Stimulated activated naive CD4-positive, alpha-beta T cell (primary cell): ENCODE measurements around the gene LCN1.
A peak's percentile ranks its signal among the peaks of the same experiment; 100 is the strongest.

Source experiments
- DNase-seq, 6 experiments: peaks; one replicate each; lab custom pipeline; 2025; lab: John Stamatoyannopoulos, UW

Gene LCN1

DNA sequence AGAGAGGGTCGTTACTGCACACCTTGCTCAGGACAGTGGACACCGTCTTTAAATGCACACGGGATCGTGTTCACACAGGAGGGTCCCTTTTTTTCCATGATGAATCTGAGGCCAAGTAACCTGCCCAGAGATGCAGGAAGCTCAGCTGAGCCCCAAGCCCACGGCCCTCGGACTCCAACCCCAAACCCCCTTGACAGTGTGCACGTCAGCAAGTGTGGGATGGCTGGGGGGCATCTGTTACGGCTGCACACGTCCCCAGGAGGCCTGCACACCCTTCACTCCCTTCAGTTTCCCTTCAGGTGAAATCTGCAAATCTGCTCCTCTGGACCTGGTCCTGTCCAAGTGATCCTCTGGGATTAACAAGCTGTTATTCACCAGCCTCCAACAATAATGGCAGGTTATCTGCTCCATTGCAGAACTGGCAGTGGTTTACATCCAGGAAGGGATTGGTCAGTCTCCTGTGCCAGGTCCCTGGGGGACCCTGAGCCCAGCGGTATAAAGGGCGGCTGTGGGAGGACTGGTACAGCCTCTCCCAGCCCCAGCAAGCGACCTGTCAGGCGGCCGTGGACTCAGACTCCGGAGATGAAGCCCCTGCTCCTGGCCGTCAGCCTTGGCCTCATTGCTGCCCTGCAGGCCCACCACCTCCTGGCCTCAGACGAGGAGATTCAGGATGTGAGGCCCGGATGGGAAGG lies at the start of gene LCN1:
TSS of gene LCN1 (plus strand) at position 525 of the 692 bp plus-strand sequence. CDS start at position 583, 58 bp downstream.
- DNase-seq: no peak

DNA sequence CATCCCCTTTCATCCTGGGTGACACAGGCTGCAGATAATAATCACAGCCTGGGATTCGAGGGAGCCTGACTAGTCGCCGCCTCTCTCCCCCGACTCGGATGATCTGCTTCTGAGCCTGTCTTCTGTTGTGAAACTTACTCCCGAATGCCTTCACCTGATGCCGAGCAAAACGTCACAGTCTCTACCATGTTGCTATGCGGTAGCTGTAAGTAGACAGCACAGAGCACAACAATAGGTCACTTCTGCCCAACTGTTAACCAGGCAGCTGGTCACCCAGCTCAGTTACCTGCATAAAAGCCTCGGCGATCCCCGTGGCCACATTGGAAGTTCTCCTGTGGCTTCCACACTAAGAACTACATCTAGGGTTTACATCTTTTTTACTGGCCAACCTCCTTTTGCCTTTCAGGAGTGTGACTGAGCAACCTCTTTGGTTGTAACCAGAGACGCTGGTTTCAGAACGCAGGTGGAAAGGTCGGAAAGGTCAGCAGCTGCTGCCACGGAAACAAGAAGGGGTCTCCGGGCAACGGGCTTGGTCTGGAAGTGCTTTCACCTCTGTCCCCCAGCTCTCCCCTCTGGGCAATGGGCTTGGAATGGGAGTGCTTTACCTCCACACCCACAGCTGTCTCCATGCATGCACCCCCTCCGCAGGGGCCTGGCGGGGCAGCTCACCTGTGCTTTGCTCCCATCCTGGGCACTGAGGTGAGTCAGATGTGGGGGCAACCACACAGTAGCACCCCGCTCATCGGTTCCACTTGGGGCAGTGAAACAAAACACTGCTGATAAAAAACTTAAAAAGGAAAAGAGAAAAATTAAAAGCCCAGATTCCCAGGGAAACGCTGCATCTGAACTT lies 49.2 kb upstream of the LCN1 start:
- no peak for DNase-seq

DNA sequence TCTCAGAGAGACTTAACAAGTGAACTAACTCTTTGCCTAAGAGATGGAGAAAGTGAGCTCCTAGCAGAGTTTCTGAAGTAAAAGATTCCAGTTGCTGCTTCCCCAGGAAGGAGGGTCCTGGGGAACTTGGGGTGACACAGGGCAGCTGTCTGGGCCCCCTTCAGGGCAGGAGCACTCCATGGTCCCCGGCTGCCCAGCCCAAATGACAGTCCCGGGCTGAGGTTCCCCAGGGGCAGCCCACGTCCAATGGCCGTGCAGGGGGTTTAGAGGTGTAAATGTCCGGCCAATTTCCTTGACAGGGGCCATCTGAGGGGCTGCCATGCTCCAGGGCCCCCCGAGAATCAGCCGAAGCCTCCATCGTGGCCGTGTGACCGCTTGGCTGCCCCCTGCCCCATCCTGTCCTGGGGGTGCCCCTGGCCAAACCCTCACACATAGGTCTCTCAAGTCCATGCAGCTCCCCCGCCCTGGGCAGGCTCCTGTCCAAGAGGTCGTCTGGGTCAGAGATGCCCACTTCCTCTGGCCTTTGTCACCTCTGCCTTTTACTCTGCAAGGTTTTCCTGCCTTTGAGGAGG lies 47.2 kb upstream of the LCN1 start:
- DNase-seq: no peak

DNA sequence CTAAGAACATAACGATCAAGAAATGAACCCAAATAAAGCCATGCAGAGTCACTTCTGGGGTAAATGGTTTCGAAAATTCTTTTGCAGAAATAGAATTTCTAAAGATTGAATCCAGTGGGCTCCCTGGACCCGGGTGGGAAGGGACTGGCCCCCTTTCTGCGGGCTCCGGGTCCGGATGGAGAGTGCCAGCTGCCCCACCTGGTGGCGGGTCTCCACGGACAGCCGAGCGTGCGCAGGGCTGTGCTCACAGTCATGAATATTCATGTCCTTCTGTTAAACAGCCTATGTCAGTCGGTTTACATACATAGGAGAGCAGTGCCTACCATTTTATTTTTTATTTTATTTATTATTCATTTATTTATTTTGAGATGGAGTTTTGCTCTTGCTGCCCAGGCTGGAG lies 46.3 kb upstream of the LCN1 start:
- DNase-seq: no peak

DNA sequence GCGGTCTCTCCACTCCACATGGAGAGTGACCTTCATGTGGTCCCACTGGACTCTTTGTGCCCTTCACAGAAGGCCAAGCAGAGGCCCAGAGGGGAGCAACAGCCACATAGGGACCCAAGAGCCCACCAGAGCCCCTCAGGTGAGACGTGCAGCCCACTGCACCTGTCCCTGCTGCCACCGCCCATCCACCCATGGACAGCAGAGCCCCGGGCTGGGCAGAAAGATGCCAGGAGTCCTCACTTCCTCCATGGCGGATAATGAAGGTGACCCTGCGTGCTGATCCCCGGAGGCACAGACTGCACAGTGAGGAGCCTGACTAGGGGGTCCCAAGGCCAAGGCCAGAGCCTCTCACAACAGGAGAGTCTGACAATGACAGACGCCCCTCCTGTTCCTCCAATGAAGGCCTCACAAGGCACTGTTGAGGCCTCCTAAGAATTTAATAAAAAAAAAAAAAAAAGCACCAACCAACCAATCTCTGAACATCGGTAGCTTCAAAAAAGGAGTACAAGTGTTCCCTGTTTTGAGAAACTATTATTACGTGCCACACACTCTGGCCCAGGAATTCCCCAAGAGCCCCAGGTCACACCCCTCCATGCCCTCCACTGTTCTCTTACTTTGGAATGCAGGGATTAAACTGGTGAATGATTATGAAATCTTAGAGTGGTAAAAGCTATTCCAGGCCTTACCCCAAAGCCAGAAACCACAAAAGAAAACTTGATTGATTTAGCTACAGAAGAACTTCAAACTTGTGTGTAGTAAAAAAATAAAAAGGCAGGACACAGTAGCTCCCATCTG lies 44.5 kb upstream of the LCN1 start:
- no peak for DNase-seq

DNA sequence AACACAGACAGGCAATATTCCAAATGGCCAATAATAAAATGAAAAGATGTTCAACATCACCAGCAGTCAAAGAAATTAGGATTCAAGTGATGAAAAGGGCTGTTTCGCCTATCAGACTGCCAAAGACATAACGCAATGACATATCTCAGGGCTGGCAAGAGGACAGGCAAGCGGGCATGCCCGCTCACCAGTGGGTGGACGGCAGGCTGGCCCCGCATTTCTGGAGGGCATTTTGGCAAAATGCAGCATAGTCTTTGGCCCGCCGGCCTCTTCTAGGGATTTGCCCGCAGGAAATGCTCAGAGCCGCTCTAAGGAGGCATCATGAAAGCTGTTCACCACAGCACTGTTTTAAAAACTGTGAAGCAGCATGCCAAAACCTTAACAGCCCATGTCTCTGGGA lies 43.0 kb upstream of the LCN1 start:
- no peak for DNase-seq

DNA sequence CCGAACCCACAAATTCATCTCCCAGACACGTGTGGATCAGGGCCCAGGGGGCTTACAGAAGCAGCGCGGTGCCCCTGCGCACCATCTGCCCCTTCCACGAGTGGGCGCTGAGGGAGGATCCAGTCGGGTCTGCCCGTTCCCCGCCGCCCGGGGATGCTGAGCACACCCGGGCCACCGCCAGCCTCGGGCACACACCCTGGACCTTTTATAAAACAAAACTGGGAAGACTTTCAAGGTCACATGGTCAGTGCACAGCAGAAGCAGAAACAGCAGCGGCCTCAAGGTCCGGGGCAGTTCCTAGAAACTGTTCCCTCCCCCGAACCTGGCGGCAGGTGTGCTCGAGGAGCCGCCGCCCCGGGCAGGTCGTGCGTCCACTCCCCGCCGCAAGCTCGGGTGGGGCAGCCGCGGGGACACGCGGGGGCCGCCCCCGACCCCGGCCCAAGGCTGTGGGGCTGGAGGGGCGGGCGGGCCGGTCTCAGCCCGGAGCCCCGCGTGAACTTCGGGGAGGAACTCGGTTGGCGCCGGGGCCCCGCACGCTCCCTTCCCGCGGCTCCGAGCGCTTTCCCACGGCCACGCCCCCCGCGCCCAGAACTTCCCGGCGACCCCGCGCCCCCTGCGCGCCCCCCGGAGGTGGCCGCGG lies 42.3 kb upstream of the LCN1 start:
- no peak for DNase-seq

DNA sequence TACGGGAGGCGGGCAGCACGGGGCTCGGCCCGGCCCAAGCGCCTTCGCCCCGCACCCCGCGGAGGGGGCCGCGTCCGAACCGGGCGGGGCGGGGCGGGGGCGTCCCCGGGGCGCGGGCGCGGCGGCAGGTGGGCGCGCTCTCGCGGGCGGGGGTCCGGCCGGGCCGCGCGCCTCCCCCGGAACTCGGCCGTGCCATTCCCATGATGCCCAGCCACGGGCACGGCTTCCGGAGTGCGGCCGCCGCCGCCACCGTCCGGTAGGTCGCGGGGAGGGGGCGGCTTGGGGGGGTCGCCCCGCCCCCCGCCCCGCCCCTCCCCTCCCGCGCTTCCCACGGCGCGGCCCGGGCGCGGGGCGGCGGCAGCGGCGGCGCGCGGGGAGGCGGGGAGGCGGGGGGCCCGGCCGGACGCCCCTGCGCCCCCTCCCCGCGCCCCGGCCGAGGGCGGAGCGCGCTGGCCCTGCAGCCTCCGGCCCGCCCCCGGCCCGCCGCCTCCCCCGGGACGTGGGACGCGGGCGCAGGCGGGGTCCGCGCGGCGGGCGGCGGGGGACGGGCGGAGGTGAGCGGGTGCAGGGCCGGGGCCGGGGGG lies 41.7 kb upstream of the LCN1 start, which contains the start of gene PPP1R26:
TSS of gene PPP1R26 (plus strand) at position 314 of the 584 bp plus-strand sequence. CDS start 4,729 bp downstream, outside the sequence.
- DNase-seq: no peak

DNA sequence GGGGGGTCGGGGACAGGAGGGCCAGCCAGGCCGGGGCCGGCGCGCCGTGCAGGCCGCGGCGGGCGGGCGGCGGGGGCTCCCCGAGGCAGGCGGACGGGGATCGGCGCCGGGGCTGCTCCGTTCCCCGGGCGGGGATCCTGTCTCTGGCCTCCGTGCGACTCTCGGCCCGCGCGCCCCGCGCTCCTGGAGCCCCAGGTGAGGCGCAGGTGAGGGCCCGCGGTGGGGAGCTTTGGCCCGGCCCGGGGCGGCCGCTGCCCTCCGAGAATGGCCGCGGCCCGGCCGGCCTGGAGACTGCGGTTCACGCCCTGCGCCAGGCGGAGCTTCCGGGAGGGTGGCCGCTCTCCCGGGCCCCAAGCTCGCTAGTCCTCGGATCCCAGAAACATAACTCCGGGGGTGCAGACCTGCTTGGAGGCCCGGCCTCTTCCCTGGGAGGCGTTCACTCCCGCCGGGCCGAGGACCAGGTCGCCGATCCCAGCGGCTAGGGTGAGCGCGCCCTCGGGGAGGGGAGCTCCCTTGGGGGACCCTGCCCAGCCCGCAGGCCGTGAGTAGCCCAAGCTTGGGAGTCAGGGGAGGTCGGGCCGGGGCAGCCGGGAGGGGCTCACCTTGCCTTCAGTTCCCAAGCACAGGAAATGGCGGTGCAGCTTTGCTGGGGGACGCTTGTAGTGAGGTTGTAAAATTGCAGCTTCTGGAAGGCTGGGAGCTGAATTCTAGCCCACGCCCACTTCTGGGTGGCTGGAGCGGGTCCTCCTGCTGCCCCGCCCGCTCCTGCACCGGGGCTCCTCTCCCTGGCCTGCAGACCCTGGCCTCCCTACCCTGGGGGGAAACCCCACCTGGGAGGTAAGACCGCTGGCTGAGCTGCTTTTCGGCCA lies 40.9 kb upstream of the LCN1 start:
- DNase-seq: peak in 1 of 6 experiments; percentile 23

DNA sequence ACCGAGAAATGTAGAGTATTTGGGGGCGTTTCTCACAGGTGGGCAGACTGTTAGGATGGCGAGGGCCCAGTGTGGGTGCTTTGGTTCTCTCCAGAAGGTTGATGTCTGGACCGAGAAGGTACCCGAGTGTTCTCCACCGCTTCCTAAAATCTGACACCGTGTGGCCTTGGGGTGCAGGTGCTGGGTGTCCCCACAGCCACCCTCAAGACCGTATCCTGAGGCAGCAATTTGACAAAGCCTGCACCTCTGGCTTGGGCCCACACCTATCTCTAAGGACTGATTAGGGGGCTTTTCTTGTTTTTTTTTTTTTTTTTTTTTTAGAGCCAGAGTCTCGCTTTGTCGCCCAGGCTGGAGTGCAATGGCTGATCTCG lies 40.3 kb upstream of the LCN1 start:
- DNase-seq: peak in 1 of 6 experiments; percentile 10

DNA sequence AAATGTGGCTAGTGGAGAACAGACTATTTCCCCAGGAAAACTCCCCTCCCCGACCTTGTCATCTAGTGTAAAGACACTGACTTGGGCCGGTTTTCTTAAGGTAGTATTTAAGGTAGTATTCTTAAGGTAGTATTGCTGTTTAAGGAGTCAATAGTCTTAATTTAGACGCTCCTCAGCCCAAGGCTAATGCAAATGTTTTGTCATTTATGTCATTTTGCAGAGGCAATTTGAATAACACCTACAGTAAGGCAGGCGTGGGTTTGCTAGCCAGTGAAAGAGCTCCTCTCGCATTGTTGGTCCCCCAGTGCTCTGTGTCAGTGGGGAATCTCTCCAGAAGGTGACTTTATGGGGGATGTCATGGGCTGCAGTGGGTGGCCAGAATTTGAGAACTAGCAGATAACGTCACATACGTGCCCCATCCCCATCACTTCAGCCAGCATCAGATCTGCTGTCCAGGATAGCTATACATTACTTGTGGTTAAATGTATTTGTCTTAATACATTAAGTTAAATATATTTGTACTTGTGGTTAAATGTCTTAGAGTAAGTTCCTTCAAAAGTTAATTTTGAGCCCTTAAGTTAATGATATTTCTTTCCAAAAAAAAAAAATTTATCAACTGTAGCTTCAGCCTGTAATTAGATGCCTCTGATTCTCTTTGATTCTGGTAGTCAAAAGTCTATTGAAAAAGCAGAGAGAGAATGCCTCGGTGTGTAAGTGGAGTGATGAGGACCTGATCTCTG lies 39.1 kb upstream of the LCN1 start:
- DNase-seq: no peak

DNA sequence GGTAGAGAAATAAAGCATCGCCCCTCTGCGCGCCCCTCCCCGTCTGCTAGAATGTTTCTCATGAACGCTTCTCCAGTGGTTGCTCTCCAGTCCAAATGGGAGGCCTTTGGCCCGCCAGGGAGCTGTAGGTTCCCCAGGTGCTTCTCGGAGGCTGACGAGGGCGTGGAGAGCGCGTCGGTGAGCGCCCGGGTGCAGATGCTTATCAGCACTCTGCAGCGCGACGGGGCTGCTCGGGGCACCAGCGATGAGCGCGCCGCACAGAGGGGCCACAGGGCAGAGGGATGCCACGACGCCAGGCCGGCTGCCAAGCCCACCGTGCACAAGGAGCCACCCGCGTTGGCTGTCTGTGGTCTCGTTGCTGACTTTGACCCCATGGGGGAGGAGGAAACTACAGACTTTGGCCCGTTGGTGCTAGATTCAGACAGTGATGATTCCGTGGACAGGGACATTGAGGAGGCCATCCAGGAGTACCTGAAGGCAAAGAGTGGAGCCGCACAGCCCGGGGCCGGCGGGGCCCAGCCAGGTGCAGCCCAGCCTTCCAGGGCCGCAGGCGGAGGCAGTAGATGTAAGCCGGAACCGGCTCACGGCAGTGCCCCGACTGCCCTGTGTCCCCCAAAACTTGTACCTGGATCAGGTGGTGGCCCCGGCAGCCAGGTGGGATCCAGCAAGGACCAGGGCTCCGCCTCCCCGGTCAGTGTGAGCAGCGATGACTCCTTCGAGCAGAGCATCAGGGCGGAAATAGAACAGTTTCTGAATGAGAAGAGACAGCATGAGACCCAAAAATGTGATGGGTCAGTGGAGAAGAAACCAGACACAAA lies 36.6 kb upstream of the LCN1 start:
- DNase-seq: no peak

DNA sequence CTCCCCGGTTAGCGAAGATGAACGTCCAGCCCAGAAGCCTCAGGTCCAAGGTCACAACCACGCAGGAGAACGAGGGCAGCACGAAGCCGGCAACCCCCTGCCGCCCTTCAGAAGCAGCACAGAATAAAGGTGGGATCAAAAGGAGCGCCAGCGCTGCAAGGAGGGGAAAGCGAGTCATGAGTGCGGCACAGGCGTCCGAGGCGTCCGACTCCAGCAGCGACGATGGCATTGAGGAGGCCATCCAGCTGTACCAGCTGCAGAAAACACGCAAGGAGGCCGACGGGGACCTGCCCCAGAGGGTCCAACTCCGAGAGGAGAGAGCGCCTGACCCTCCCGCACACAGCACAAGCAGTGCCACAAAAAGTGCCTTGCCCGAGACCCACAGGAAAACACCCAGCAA lies 35.9 kb upstream of the LCN1 start:
- DNase-seq: no peak

DNA sequence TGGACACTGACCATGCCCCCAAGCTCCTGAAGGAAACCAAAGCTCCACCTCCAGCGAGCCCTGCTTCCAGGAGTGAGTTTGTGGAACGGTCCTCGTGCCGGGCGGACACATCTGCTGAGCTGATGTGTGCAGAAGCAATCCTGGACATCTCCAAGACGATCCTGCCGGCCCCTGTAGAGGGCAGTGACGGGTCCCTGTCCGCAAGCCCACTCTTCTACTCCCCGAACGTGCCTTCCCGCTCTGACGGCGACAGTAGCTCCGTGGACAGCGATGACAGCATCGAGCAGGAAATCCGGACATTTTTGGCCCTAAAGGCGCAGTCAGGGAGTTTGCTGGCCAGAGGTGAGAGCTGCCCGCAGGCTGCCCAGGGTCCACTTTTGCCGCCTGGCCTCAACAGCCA lies 35.4 kb upstream of the LCN1 start:
- no peak for DNase-seq

DNA sequence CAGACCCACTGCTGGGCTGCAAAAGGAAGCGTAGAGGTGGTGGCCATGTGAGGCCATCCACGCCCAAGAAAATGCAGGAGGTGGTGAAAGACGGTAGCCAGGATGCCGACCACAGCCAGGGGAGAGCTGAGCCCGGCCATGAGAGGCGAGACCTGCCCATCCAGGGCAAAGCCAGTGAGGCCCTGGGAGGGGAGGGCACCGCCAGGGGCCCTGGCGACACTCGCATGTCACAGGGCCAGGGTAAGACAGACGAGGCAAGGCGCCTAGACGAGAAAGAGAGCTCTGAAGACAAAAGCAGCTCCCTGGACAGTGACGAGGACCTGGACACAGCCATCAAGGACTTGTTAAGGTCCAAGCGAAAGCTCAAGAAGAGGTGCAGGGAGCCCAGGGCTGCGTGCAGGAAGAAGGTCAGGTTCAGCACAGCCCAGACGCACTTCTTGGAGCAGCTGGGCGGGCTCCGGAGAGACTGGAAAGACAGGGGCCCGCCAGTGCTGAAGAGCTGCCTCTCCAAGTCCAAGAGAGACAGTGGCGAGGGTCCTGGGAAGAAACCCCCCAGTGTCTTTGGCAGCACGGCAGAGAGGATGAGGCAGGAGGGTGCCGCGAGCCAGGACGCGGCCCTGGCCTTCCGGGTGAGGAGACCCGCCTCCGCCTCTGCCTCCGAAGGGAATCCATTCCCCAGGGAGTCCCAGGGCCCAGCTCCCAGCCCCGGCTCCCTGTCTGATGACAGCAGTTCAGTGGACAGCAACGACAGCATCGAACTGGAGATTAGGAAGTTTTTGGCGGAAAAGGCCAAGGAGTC lies 34.8 kb upstream of the LCN1 start:
- DNase-seq: no peak

DNA sequence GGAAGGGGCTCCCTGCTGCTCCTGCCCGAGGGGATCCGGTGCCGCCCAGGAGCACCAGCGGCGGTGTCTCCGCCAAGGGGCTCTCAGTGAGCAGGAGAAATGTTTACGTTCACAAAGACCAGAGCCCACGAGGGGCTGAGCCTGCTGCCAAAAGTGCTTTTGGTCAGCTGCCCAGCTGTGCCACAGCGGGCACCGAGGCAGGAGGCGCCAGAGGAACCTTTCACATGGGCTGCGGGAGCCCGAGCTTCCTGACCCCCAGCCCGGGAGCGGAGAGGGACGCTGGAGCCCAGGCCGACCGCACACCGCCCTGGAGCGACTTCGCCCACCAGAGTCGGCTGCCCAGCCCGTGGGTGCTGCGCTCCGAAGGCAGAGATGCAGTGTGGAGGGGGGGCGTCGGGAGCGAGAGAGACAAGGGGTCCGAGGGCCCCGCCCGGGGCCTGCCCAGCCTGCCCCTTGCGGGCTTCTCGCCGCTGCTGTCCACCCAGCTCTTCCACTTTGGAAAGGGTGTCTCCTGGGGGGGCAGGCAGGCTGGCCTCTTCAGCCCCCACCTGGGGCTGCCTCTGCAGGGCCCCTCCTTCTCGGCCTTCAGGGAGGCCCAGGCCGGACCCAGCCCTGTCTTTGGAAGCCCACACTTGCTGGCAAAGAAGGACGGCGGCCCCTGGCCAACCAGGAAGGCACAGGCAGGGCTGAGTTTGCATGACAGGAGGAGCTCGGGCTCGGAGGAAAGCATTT lies 33.8 kb upstream of the LCN1 start:
- DNase-seq: no peak

DNA sequence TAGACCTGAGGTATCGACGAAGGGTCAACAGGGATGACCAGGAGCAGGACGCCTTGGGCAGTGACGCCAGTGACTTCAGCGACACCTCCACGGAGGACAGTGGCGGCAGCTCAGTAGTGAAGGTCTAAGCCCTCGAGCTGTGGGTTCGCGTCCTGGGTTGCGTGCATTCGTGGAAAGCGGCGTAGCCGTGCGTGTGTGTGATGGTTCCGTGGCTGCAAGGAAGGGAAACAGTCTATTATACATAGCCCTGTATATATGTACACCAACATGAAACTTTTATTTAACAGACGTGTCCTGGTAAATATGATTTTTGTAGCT lies 33.3 kb upstream of the LCN1 start:
- no peak for DNase-seq
